NOMO-1 treated with DMSO at 0.1 percent for 48 hours (cell line): ENCODE measurements around the gene RPS19BP1.

ENCODE experiments used
- DNase-seq: peaks from one replicate; lab custom pipeline; 2025; ENCODE audit not compliant: unreplicated experiment; lab: John Stamatoyannopoulos, UW

Gene RPS19BP1

DNA sequence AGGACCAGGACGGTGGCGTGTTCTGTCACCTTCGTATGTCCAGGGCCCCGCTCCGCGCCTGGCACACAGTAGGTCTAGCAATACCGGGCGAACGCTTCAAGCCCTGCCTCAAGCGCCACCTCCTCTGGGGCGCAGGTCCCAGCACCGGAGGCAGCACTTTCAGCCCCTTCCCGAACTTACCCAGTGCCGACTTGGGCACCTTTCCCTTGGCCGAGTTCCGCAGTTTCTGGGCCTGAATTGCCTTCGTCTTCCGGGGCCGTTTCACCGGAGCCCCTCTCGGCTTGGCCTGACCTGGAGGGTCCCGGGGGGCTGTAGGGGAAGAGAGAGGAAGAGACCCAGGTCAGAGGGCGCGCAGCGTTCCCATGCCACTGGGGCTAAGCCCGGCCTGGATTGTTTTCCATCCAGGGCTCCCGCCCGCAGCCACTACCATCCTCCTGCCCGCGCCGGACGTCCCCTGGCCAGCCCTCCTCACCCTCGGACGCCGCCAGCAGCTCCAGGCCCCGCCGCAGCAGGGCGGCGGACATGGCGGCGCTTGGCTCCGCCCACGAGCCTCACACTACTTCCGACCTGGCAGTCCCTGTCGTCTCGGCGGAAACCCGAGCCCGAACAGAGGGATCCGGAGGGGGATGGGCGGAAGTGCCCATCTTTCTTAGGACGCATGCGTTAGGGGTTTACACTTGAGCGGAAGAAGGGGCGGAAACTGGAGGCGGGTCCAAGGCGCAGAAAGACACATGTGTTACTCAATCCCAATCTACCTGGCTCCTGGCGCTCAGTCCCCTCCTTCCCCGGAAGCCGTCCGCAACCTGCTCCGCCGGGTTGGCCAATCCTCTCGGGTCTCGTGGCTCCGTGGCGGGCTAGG lies at the start of gene RPS19BP1:
Gene RPS19BP1, minus strand, starts transcription at position 534 of the 859 bp plus-strand sequence. Its CDS starts 10 bp downstream, at position 524.
- peak; percentile 100 for DNase-seq

DNA sequence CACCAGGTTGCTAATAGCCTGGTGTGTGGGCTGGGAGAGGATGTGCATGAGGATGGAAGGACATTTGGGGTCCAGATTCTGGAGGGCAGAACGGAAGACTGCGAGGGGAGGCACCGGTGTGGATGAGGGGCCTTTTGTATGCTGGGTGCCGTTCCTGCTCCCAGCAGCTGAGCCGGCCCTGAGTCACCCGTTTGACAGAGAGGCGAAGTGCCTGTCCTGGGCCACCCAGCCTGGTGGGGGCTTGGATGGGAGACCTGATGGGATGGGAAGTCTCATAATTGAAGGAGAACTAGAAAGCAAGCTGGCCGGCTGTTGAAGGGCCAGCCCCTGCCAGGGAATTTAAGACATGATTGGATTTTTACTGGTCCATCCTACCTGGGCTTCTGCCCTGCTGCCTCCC lies 48.8 kb upstream of the RPS19BP1 start:
- no peak for DNase-seq

DNA sequence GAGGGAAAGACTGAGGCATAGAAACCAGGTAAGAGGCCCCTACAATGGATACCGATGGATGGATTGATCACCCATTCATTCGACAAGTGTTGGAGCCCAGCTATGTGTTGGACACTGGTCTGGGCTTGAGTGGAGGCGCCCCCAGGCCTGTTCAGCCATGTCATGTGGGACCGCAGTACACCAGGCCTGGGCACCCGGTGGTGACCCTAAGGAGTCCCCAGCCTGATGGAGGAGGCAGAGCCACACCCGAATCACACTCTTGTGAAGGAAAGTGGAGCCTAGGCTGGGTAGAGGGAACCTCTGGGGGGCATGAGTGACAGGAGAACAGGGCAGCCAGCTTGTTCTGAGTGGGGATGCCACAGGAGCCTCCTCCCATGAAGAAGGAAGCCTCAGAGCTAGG lies 48.2 kb upstream of the RPS19BP1 start:
- DNase-seq: no peak

DNA sequence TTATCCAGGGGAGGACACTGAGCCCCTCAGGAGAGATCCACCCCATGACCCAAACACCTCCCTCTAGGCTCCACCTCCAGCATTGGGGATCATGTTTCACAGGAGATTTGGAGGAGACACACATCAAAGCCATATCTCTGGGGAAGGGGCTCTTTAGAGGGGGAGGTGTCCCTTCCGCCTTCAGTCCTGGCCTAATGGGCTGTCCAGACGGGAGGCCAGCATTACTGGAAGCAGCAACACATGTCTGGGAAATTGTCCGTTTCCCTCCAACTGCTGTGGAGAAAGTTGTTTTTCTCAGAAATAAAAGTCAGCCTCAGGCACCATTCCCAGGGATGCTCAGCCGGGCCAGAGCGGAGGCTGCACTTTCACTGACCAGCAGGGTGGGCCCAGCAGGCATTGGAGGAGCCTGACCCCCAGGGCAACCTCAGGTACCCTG lies 47.5 kb upstream of the RPS19BP1 start:
- no peak for DNase-seq

DNA sequence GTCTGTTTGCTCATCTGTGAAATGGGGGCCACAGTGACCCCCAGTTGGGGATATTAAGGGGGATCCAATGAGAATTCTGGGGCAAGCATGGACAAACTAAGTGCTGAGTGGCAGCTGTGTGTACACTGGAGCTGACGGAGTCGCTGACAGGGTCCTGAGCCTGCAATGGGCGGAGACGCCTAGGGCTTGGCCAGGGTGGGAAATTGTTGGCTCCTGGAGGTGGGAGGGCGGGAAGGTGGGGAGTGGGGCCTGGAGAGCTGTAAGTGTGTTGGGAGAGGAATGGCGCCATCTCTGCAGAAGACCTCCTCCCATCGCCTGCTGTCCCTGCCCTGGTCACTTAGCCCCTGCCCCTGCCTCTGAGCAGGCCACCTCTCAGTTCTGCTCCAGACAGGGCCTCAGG lies 45.4 kb upstream of the RPS19BP1 start:
- no peak for DNase-seq

GRCh38 chr22:39577366-39577765 lies 44.8 kb upstream of the RPS19BP1 start:
- DNase-seq: no peak

DNA sequence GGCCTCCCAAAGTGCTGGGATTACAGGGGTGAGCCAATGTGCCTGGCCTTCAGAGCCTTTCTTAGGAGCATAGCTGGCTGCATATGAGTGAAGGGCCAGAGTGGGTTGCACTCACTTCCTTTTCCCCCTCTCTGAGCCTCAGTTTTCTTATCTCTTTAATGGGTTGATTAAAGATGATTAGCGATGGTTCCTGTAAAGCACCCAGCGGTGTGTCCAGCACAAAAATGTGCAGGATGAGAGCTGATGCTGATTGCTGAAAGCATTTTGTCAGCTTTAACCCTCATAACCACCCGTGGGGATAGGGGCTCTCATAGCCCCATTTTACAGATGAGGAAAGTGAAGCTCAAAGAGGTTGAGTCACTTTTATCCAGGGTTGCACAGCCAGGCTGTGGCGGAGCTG lies 43.5 kb upstream of the RPS19BP1 start:
- no peak for DNase-seq

- no peak for DNase-seq
Measured at GRCh38 chr22:39575552-39575825, 42.9 kb upstream of the RPS19BP1 start.

DNA sequence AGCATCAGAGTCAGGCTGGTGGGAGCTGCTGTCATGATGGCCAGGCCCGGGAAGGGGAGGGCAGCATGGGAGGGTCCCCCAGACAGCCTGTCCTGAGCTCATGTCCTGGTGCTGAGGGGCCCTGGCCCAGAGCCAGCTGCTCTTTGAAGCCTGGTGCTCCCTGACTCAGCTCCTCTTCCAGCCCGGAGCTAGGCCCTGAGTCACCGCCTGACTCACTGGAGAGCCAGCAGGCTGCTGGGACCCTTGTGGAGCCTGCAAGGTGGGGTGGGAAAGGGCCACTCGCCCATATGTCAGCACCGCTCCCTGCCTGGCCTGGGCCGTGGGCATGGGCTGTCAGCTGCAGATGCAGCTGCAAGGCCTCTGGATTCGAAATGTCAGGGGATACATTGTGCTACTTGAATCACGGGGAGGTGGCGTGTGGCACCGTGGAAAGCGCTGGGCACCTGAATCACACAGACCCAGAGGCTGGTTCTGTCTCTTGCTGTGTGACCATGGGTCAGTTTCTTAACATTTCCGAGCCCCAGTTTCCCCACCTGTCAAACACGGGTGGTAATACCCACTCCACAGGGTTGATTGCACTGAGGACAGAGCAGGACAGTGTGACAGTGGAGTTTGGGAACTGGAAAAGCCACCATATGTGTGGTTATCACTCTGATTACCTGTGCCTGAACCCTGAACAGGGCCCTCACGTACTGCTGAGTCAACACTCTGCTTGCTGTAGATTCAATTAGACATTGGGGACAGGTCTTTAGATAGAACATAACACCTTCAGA lies 42.4 kb upstream of the RPS19BP1 start:
- DNase-seq: no peak

GRCh38 chr22:39571538-39571937 lies 39.0 kb upstream of the RPS19BP1 start:
- DNase-seq: no peak

DNA sequence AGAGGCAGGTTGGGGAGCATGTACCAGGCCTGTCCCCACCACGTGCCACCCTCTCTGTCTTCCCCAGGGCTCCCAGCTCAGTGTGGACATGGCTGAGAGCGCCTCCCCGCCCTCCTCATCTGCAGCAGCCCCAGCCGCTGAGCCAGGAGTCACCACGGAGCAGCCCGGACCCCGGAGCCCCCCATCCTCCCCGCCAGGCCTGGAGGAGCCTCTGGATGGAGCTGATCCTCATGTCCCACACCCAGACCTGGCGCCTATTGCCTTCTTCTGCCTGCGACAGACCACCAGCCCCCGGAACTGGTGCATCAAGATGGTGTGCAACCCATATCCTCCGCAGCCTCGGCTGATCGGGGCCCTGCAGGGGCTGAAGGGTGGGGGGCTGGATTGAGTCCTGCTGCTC lies 38.1 kb upstream of the RPS19BP1 start, which contains the start of gene CACNA1I:
Gene CACNA1I, plus strand, starts transcription at position 89 of the 400 bp plus-strand sequence. Its CDS starts 0 bp downstream, at position 89.
- DNase-seq: no peak

DNA sequence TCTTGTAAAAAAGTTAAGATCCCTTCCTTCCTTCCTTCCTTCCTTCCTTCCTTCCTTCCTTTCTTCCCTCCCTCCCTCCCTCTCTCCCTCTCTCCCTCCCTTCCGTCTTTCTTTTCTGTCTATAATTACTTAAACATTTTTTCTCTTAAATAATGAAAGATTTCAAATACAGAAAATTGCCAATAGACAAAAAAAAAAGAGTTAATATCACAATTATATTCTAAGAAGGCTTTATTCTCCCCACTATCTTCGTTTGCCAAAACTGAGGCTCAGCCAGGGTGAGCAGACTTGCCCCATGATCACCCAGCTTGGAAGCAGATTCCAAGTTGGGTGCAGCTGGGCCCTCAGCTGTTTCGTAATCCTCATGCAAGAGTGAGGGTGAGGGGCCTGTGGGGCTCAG lies 37.7 kb upstream of the RPS19BP1 start:
- DNase-seq: no peak

DNA sequence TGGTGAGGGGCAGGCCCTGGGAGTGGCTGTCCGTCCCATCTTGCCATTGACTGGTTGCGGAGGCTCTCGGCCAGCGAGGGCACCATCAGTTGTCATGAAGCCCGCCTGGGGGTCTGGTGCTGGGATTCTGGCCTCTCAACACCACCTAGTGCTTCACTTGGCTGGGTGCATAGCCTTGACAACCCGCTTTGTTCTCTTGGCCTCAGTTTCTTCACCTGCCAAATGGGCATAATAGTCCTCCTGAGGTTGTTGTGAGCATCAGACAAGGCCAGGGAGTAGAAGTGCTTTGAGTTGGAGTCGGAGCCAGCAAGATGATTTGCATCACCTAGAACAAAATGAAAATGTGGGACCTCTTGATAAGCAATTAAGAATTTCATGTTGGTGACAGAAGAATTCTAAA lies 36.5 kb upstream of the RPS19BP1 start:
- DNase-seq: no peak

- no peak for DNase-seq
Measured at GRCh38 chr22:39568278-39568981, 35.9 kb upstream of the RPS19BP1 start.

DNA sequence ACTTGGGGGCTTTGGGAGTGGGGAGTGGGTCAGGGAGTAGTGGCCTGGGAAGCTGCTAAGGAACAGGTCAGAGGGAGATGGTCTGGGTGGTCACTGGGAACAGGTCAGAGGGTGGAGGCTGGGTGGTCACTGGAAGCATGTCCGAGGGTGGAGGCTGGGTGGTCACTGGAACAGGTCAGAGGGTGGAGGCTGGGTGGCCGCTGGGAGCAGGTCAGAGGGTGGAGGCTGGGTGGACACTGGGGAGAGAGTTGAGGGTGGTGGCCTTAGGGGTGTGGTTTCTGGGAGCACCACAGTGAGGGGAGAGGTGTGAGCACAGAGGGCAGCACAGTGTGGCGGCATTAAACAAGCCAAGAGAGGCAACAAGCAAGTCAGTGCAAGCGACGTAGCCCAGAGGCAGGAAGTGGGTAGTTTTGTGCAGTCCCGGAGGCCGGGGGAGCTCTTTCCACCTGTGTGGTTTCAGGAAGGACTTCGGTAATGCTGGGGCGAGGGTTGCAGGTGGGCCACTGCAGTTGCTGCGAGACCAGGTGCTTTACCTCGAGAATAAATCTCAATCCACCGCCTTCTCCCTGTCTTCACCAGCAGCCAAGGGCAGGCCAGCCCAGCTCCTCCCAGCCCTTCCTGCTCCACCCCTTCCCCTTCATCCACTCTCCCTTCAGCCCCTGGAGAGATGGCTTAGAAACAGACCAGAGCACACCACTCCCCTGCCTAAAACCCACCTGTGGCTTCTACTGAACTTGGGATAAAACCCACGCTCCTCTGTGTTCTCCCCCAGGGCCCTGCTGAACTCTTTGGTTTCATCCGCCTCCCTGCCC lies 34.8 kb upstream of the RPS19BP1 start:
- no peak for DNase-seq

DNA sequence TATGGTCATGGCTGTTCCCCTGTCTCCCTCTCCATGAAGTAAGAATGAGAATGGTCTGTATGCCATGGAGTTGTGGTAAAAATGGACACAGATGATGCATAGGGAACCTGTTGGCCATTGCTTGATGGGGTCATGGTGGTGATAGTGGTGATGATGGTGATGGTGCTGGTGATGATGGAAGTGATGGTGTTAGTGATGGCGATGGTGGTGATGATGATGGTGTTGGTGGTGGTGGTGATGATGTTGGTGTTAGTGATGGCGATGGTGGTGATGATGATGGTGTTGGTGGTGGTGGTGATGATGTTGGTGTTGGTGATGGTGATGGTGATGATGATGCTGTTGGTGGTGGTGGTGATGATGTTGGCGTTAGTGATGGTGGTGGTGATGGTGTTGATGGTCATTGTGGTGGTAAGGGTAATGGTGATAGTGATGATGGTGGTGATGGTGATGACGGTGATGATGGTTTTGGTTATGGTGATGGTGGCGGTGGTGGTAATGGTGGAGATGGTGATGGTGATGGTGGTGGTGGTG lies 32.9 kb upstream of the RPS19BP1 start:
- no peak for DNase-seq

DNA sequence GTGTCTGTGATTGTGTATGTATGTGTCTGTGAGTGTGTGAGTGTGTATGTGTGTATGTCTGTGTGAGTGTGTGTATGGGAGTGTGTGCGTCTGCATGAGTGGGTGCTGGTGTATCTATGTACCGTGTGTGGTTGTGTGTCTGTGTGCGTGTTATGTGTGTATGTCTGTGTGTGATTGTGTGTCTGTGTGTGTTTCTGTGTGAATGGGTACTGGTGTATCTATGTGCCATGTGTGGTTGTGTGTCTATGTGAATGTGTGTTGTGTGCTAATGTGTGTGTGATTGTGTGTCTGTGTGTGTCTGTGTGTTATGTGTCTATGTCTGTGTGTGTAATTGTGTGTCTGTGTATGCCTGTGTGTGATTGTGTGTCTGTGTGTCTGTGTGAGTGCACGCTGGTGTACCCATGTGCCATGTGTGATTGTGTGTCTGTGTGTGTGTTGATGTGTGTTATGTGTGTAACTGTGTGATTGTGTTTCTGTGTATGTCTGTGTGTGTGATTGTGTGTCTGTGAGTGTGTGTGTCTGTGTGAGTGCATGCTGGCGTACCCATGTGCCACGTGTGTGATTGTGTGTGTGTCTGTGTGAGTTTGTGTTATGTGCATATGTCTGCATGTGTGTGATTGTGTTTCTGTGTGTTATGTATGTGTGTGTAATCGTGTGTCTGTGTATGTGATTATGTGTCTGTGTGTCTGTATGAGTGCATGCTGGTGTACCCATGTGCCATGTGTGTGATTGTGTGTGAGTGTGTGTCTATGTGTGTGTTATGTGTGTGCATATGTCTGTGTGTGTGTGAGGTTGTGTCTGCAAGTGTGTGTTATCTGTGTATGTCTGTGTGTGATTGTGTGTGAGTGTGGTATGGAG lies 31.3 kb upstream of the RPS19BP1 start:
- DNase-seq: no peak

DNA sequence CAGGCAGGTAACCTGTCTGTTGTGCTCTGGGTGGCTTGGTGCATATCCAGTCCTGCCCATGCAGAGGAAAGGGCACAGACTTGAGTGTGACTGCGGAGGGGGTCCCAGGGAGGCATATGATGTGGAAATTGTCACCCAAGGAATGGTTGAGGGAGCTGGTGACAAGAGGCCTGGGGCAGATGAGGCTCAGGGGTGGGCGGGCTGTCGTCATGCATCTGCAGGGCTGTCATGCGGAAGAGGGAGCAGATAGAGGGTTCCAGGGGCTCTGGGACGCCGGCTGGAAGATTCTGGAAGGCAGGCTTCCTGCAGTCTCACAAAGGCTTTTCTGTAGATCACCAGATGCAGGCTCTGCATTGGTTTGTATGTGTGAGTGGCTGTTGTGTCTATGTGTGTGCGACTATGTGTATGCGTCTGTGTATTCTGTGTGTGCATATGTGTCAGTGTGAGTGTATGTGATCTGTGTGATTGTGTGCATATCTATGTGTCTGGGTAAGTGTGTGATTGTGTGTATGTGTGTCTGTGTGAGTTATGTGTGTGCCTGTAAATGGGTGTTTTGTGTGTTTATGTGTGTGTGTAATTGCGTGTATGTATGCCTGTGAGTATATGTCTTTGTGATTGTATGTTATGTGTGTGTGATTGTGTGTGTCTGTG lies 30.4 kb upstream of the RPS19BP1 start:
- DNase-seq: no peak

DNA sequence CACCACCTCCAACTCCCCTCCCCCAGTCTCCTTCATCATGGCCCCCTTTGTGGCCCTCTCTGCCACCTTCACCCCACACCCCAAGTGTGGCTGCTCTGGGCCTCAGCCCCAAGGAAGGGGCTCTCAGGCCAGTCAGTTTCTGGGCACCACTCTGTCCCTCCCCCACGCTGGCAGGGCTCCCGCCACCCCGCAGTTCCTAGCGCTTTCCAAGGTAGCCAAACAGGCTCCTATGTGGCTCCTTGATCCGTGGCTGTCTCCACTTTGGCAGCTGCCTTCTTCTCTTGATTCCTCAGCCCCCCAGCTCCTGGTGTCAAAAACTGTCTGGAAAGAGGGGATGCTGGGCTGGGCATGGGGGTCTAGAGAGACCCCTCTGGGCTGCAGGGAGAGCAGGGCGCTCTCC lies 27.6 kb upstream of the RPS19BP1 start:
- no peak for DNase-seq
